CD4-positive, alpha-beta T cell treated with Interleukin-4 for 1 hour (primary cell): ENCODE measurements around the gene LGALS9.
"Not testable (repeated sequence)": the region's sequence is repeated elsewhere in the genome, so short reads cannot be mapped to it uniquely, and the experiment has no call there.

Experiments
- DNase-seq, 2 donors: peaks; one replicate each; pipeline ENCODE4 v3.0.0-alpha.2; 2020 to 2022

Gene LGALS9

GRCh38 chr17:27655525-27656111 is 24.6 kb downstream of the LGALS9 start:
- DNase-seq = not testable (repeated sequence)

- not testable (repeated sequence) for DNase-seq
Observed at GRCh38 chr17:27656620-27657019, 25.6 kb downstream of the LGALS9 start.

DNA sequence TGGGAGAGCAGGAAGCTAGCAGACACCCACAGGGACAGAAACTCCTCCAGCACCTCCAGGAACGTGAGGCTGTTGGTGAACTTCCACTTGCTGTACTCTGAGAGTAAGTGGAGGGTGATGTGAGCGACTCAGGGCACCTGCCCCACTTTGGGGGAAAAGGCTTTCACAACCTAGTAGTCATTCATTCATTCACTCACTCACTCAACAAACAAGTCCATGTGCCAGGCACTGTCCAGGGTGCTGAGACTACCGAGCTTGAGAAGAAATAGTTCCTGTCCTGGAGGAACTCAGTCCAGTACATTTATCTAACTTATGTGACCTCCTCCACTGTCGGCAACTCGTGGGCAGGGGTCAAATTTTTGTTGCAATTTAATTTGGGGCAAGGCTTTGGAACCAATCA is 26.6 kb downstream of the LGALS9 start:
- DNase-seq = no peak

DNA sequence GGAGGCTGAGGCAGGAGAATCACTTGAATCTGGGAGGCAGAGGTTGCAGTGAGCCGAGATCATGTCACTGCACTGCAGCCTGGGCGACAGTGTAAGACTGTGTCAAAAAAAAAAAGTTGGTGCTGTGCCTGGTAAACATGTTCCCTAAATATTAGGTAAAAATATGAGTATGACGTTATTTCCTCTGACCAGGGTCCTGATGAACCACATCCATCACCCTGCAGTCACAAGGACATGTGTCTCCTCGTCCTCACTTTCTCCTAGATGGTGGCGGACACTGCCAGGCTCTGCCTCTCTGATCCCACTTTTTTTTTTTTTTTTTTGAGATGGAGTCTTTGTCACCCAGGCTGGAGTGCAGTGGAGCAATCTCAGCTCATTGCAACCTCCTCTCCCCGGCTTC is 28.7 kb downstream of the LGALS9 start:
- no peak for DNase-seq

- no peak for DNase-seq
Observed at GRCh38 chr17:27660436-27660835, 29.4 kb downstream of the LGALS9 start.

- no peak for DNase-seq
Observed at GRCh38 chr17:27663936-27664605, 33.1 kb downstream of the LGALS9 start.

DNA sequence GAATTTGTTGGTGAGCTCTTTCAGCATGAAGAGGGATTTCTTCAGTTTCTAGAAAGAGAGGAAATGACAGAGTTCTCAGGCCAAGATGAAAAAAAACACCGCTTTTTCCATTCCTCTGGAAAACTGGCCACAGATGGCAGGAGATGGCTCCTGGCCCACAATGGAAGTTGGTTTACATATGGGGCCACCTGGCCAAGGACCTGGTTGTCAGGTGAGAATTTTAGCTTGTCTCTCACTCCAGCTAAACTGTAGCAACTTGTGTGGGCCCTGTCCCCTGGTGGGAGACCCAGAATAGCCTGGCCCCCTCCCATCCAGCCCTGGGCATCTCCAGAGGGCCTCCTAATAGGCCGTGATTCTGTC is 33.6 kb downstream of the LGALS9 start:
- DNase-seq = no peak

GRCh38 chr17:27665549-27665948 is 34.6 kb downstream of the LGALS9 start:
- no peak for DNase-seq

GRCh38 chr17:27666270-27666669 is 35.3 kb downstream of the LGALS9 start:
- DNase-seq = not testable (repeated sequence)

GRCh38 chr17:27666831-27667560 is 36.0 kb downstream of the LGALS9 start:
- DNase-seq = no peak

GRCh38 chr17:27667656-27668487 is 36.9 kb downstream of the LGALS9 start:
- DNase-seq = no peak

DNA sequence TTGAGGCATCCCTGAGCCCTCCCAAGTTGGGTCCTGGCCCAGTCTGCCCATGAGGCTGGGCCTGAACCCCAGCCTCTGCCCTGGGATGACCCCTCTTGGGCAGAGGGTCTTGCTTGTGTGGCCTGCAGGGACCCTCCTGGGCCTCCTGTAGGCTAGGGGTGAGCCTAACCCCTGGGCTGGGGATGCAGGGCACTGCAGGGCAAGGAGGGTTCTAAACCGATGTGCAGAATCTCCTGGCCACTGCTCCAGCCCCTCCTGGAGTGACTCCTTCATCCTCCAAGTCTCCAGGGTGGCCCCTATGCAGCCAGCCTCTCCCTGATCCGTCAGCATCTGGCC is 37.5 kb downstream of the LGALS9 start:
- DNase-seq = no peak

DNA sequence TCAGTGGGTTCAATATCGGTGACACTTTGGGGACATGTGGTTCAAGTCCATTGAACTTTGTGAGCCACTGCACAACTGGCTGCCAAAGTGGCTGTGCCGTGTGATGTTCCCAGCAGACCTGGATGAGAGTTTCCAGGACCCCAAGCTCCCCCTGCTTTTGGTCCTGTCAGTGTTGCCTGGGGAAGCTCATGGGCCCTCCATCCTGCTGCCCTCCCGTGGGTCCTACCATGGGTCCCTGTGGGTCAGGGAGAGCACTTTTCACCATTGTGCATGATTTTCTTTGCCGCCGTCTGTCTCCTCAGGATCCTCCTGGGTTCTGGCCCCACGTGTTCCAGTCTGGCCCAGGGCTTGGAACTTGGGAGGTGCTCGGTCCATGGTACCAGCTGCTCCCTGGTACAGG is 38.1 kb downstream of the LGALS9 start:
- DNase-seq = no peak

DNA sequence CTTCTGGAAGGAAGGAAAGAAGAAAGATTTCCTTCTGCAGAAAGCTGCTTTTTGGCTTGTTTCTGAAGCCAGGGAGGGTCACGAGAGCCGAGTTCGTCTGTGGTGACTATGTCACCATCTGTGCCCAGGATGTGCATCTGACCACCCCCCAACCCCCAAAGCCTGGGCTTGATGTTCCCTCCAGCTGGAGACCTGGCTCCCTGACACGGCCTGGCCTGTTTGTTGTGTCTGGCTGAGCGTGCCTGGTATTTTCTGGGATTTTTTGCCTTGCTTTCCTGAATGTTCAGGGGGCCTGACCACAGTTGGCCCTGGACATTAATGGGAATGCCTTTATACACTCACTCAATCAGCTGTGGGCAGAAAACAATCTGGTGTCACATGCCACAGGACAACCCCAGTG is 38.9 kb downstream of the LGALS9 start:
- no peak for DNase-seq

GRCh38 chr17:27670791-27671590 is 40.0 kb downstream of the LGALS9 start:
- peak in 1 of 2 donors; percentile 10 for DNase-seq

GRCh38 chr17:27671591-27671910 is 40.6 kb downstream of the LGALS9 start:
- no peak for DNase-seq

- not testable (repeated sequence) for DNase-seq
Observed at GRCh38 chr17:27671977-27672480, 41.0 kb downstream of the LGALS9 start.

GRCh38 chr17:27674335-27674734 is 43.3 kb downstream of the LGALS9 start:
- DNase-seq = no peak

DNA sequence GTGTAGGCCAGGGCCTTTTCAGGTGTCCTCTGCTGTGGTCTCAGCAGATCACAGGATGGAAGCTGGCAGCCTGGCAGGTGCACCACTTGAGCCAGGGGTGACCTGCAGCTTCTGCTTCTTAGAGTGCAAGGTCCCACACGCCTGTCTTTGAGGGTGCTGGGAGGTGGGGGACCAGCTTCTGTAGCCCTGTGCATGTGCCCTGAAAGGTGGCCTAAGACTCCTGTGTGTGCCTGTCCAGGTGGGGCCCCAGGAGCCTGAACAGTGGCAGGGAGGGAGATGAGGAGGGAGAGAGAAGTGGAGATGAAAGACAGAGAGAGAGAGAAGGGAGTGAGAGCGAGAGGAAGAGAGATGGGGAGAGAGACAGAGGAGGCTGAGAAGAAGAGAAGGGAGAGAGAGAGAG is 46.2 kb downstream of the LGALS9 start:
- DNase-seq = no peak

DNA sequence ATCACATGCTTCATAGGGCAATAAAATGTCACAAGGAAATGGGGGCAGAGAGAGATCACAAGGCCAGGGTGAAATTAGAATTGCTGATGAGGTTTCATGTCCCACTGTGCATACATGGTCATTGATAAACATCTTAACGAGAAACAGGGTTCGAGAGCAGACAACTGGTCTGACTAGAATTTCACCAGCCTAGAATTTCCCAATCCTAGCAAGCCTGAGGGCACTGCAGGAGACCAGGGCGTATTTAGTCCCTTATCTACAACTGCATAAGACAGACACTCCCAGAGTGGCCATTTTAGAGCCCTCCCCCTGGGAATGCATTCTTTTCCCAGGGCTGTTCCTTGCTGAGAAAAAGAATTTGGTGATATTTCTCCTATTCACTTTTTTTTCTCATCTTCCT is 55.3 kb downstream of the LGALS9 start:
- DNase-seq = not testable (repeated sequence)

DNA sequence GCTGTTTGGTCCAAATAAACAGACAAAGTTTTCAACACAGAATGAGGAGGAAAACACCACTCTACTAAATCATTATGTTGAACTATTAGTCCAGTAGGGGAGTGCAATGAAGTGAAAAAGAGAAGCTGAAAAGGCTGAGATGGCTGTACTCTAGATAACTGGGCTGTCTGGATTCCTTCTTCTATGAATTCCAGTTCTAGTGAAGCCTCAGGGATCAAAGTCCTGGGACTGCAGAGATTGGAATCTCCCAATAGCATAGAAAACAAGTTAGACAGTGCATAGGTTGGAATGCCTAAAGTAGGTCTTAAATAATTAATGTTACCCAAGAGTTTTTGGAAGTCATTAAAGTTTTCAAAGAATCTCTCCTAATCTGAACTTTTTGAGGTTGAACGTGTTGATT is 59.9 kb downstream of the LGALS9 start:
- DNase-seq = no peak

- DNase-seq = peak in 1 of 2 donors; percentile 0
Observed at GRCh38 chr17:27695254-27695814, 64.3 kb downstream of the LGALS9 start.
